A673 (cell line): ENCODE measurements around the gene LNPK.

Experiments
- CTCF ChIP-seq: fragments of 300-800, 200-600 bp; sonication (generic); conservative IDR thresholded peaks from 2 replicates; pipeline ENCODE4 v1.5.1; 2017; ENCODE audit warnings: low read depth, mild to moderate bottlenecking, antibody characterized with exemption, low read length, moderate library complexity, mixed read lengths
- EZH2 ChIP-seq: fragments of 200-600 bp; sonication (generic); IDR thresholded peaks from 2 replicates; pipeline ENCODE4 v1.6.1; 2017; ENCODE audit warnings: borderline replicate concordance, low read depth, mild to moderate bottlenecking, mixed read lengths, antibody characterized with exemption, low read length; ENCODE audit not compliant: poor library complexity, severe bottlenecking

- no peak for TF ChIP-seq CTCF
- TF ChIP-seq EZH2 = no peak
Observed at GRCh38 chr2:176039375-176039774, 37.3 kb upstream of the LNPK start.
